HL-60 (cell line): ENCODE results near the gene SLC7A6.

Source experiments
- POLR2AphosphoS5 ChIP-seq: IDR thresholded peaks from 2 replicates; pipeline ENCODE4 v1.6.1; 2012; ENCODE audit warnings: low read depth
- SPI1 ChIP-seq: IDR thresholded peaks from 2 replicates; pipeline ENCODE4 v1.6.1; 2012; ENCODE audit warnings: low read depth, mild to moderate bottlenecking, borderline replicate concordance
- TF ChIP-seq, protein P1 (sequence below): IDR thresholded peaks from one replicate; pipeline ENCODE4 v1.5.1; 2011; ENCODE audit warnings: low read length, control low read depth, inconsistent platforms; ENCODE audit not compliant: insufficient read depth
- TF ChIP-seq, protein P2 (sequence below): IDR thresholded peaks from 2 replicates; pipeline ENCODE4 v1.6.1; 2012; ENCODE audit warnings: low read depth; ENCODE audit not compliant: insufficient replicate concordance

DNA sequence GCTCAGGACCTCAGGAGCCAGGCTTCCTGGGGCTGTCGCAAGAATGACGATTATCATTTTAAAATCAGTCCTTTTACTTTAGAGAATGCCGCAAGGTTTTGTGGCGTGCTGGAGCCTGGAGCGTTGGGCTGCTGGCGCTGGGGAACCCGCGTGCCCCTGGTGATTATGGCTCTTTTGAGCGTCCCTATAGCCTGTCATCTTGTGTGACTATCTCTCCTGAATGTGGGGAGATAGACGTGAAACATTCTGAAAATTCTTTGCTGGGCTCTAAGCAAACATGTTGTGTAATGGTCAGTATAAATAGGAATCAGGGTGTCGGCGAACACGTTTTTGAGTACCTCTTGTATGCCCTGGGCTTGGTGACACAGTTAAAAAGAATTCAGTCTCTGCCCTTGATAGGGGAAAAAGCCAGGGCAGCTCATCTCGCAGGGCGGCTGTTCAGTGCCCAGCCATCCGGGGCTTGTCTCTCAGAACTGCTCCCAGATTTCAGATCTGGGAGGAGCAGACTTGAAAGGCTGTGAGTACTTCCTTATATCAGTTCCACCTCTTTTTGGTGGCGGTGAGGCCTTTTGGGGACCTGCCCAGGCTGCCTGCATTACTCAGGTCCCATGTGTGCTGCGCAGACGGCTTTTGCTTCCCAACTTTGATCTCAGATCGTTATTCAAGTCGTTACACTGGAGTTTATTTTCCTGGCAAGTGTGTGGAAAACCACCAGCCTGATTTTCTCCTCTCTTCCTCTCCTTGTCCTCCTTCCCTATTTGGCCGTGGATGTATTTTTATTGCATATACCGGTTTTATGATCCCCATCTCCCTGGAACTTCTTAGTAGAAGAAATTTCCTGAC lies 973 bp downstream of the SLC7A6 start:
- TF ChIP-seq, protein P1, sequence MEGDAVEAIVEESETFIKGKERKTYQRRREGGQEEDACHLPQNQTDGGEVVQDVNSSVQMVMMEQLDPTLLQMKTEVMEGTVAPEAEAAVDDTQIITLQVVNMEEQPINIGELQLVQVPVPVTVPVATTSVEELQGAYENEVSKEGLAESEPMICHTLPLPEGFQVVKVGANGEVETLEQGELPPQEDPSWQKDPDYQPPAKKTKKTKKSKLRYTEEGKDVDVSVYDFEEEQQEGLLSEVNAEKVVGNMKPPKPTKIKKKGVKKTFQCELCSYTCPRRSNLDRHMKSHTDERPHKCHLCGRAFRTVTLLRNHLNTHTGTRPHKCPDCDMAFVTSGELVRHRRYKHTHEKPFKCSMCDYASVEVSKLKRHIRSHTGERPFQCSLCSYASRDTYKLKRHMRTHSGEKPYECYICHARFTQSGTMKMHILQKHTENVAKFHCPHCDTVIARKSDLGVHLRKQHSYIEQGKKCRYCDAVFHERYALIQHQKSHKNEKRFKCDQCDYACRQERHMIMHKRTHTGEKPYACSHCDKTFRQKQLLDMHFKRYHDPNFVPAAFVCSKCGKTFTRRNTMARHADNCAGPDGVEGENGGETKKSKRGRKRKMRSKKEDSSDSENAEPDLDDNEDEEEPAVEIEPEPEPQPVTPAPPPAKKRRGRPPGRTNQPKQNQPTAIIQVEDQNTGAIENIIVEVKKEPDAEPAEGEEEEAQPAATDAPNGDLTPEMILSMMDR = no peak
- peak; percentile 8; the same call in 1 of the 2 replicates for TF ChIP-seq SPI1
- no peak for TF ChIP-seq POLR2AphosphoS5
- TF ChIP-seq, protein P2, sequence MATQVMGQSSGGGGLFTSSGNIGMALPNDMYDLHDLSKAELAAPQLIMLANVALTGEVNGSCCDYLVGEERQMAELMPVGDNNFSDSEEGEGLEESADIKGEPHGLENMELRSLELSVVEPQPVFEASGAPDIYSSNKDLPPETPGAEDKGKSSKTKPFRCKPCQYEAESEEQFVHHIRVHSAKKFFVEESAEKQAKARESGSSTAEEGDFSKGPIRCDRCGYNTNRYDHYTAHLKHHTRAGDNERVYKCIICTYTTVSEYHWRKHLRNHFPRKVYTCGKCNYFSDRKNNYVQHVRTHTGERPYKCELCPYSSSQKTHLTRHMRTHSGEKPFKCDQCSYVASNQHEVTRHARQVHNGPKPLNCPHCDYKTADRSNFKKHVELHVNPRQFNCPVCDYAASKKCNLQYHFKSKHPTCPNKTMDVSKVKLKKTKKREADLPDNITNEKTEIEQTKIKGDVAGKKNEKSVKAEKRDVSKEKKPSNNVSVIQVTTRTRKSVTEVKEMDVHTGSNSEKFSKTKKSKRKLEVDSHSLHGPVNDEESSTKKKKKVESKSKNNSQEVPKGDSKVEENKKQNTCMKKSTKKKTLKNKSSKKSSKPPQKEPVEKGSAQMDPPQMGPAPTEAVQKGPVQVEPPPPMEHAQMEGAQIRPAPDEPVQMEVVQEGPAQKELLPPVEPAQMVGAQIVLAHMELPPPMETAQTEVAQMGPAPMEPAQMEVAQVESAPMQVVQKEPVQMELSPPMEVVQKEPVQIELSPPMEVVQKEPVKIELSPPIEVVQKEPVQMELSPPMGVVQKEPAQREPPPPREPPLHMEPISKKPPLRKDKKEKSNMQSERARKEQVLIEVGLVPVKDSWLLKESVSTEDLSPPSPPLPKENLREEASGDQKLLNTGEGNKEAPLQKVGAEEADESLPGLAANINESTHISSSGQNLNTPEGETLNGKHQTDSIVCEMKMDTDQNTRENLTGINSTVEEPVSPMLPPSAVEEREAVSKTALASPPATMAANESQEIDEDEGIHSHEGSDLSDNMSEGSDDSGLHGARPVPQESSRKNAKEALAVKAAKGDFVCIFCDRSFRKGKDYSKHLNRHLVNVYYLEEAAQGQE = no peak
